NCI-H345 treated with DMSO at 0.1 percent for 48 hours (cell line): ENCODE results near the gene AFF1.
"Not testable (repeated sequence)": the region's sequence is repeated elsewhere in the genome, so short reads cannot be mapped to it uniquely, and the experiment has no call there.

ENCODE experiments used
- DNase-seq: peaks from one replicate; lab custom pipeline; 2025; ENCODE audit not compliant: unreplicated experiment; lab: John Stamatoyannopoulos, UW

The AFF1 gene

DNA sequence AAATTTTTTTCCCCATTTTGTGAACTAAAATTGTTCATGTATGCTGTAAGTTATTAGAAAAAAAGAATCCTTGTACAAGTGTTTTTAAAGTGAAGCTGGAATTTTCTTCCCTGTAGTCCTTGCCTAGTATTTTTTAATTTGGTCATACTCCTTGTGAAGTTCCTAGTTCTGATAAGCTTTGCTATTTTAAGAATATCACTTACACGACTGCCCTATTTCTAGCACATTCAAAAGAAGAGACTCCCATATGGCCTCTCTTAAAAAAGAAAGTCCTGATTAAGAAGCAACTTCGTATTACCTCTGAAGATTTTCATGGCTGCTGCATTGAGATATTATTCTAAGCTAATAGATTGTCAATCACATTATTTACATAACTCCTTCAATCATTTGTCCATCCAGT lies 198.4 kb downstream of the AFF1 start:
- DNase-seq, result no peak

DNA sequence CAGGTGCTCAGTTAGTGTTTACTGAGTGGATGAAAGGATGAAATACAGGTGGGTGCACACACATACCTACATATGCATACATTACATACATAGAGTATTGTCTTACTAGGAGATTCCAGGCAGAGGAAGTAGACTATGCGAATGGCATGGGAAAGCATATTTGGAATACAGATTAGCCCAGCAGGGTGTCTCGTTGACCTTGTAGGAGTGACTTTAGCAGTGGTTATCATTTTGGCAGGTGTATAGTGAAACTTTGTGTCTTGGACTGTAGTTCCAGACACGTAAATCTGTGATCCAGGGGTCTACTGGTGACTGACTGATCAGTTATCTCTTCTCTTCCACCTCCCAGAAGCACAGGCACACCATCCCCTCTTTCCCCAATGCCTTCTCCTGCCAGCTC lies 199.3 kb downstream of the AFF1 start:
- no peak for DNase-seq

DNA sequence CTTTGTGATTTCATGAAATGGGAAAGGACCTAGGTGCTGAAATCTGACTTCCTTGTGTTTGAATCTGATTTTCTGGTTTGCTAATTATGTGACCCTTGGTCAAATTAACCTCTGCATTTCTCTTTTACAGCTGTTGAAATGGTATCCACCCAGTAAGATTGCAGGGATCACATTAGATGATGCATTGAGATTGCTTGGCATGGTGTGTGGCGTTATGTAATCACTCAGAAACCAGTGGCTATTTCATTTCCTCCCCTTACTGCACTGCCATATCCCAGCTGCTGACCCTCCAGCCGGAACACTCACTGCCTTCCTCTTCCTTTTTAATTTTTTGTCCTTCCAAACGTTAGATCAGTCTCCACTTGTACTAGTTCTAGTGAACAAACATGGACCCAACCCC lies 206.6 kb downstream of the AFF1 start:
- DNase-seq, result no peak

DNA sequence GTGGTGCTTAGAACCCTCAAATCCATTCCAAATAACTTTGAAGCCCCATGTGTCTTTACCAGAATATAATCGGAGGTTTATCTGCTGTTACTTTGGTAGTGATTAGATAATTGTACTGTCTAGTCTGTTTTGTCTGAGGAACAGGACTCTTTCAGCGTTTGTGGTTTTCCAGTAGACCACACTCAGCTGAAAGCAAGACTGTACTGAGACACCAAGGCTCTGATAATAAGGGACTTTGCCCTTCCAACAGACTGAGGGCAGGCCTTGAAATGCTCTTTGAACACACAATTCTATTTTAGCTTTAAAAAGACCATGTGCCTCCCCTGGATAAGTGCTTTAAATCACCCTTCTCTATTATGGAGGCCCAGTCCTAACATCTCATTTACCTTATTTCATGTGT lies 209.5 kb downstream of the AFF1 start:
- DNase-seq, result no peak

DNA sequence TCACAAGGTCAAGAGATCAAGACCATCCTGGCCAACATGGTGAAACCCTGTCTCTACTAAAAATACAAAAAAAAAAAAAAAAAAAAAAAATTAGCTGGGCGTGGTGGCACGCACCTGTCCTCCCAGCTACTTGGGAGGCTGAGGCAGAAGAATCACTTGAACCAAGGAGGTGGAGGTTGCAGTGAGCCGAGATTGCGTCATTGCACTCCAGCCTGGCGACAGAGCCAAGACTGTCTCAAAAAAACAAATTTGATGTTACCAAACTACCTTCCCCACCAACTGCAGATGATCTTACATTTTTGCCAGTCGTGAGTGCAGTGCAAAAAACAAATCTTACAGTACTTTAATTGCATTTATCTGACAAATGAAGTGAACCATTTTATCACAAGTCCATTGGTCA lies 211.1 kb downstream of the AFF1 start:
- DNase-seq, result not testable (repeated sequence)

DNA sequence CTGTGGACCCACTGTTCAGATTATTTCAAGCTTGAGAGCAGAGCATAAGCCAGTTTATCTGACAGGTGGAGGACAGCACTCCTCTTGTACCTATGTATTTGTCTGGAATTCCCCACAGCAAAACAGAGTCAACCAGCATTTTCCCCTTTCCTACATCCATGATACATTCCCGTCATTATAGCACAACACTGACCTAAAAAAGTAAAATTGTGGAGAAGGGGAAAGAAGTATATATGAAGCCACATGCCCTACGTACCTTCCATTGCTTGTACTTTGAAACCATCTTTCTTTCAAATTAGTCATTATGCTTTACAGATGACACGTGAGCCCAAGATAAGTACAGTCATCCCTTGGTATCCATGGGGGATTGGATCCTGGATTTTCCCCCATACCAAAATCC lies 212.3 kb downstream of the AFF1 start:
- no peak for DNase-seq

DNA sequence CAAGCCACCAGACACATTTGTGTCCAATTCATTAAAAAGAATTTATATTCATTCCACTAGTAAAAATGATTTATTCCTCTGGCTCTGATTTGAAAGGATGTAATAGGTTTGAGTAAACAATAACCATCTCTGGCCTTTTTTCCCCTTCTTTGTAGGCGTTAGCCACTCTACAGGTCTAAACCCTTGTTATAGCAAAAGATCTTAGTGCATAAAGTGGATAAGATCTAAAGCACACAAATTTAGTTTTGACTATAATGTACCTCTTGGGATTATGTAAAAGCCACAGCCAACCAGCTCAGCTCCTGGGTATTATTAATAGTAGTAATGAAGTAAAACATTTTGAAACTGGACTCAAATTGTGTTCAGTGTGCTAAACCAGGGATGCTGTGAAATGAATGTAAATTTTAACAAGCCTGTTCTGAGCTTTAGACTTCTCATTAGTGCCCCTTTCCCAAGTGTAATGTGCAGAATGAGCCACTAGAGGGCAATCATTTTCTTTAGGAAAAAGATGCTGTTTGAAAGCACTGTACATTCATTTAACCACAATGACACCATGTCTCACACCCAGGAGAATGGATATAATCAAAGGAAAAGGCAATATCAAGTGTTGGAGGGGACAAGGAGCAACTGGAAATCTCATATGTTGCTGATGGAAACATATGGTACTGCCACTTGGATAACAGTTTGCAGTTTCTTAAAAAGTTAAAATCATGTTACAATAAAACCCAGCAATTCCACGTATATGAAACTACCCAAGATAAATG lies 215.9 kb downstream of the AFF1 start:
- peak; percentile 22 for DNase-seq

DNA sequence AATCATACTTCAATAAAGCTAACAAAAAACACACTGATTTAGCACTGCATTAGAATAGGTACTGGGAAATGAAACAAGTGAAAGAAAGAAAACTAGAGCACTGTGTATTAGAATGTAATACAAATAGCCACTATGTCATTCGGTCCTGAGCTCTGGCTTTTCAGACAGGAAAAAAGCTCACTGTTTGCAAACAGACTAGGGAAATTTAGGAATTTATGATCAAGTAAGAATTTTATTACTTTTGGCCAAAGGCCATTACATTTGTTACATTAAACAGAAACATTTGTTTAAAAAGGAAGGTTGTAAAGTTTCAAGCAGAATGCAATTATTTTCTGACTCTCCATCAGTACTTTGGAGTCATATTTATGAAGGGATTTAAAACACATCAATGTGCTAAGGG lies 216.9 kb downstream of the AFF1 start:
- no peak for DNase-seq

DNA sequence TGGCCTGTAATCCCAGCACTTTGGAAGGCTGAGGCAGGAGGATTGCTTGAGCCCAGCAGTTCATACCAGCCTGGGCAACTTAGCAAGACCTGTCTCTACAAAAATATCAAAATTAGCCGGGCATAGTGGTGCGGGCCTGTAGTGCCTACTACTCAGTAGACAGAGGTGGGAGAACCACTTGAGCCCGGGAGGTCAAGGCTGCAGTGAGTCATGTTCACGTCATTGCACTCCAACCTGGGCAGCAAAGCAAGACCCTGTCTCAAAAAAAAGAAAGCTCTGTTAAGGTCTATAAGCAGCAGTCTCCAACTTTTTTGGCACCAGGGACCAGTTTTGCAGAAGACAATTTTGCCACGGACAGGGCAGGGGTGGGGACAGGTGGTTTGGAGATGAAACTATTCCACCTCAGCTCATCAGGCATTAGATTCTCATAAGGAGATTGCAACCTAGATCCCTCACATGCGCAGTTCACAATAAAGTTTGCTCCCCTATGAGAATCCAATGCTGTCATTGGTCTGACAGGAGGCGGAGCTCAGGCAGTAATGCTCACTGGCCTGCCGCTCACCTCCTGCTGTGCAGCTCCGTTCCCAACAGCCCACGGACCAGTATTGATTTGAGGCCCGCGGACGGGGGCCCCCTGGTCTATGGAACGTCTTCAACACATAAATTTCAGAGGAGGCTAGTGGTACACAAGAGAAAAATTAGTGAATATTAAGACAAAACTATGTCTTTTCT lies 217.7 kb downstream of the AFF1 start:
- DNase-seq, result no peak

DNA sequence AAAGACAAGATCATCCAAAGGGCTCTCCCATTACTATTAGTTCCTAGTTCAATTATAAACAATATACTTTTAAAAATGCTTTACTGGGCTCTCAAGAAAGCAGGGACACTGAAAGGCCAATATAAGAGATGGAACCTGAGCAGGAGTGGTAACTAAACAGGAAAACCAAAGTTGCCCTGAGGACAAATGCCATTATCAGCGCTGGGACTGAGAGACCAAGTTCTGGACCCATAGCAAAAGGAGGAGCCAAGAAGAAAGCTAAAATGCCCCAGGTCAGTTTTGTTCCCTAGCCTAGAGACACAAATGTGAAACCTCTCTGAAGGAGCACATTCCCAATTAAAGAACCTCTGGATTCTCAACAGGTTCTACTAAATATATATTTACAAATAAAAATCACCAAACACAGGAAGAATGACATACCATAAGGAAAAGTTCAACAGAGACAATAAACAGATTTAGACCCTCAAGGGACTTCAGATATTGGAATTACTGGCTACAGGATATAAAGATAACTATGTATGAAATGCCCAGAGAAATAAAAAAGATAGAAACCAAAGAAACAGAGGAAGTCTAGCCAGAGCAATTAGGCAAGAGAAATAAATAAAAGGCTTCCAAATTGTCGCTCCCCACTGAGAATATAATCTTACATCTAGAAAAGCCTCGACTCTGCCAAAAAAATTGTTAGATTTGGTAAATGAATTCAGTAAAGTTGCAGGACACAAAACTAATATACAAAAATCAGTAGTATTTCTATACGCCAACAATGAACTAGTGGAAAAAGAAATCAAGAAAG lies 218.5 kb downstream of the AFF1 start:
- no peak for DNase-seq

DNA sequence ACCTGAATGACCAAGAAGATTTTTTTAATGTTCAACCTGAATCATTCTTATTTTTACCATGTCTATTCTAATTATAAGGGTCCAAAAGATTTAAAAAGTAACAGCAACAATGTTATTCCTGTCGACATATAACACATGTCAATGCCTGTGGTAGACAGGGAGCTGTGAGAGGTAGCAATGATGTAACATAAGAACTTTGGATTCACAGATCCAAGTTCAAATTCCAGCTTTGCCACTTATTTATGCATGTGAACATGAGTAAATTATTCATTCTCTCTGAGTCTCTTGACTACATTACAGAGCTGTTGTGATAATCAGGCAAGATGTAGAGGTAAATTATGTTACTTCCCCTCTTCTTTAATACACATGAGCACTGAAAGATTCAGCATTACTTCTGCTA lies 231.1 kb downstream of the AFF1 start:
- no peak for DNase-seq

DNA sequence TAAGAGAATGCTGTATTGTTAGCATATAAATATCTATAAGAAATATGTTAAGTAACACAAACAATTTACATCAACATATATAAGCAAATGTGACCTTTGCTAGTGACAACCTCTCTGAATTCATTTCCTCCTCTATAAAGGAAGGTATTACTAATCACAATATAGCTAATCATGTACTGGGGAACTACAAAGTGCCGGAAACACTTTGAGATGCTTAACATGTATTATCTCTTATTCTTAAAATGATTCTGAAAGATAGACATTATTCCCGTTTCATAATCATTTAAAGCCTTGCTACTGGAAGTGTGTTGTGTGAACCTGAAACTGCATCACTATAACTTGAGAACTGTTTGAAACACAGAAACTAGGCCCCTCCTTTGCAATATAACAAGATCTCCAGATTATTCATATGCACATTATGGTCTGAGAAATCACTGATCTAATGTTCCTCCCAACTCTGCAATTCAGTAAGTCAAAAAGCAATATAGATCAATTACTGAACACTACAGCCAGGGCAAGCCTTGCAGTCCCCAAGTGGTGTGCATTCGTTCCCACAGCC lies 231.6 kb downstream of the AFF1 start:
- DNase-seq, result no peak

DNA sequence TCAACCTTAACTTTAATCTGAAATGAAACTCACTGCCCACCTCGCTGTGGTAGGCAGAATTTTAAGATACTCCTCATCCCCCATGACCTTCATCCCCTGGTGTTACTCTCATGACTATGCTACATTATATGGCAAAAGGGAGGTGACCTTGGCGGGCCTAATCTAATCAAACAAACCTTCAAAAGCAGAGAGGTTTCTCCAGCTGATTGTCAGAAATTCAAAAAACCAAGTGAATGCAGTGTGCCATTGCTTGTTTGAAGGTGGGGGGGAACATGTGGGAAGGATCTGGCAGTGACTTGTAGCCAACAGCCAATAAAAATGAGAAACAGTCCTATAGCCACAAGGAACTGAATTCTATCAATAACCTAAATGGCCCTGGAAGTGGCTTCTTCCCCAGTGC lies 237.1 kb downstream of the AFF1 start:
- DNase-seq, result no peak

DNA sequence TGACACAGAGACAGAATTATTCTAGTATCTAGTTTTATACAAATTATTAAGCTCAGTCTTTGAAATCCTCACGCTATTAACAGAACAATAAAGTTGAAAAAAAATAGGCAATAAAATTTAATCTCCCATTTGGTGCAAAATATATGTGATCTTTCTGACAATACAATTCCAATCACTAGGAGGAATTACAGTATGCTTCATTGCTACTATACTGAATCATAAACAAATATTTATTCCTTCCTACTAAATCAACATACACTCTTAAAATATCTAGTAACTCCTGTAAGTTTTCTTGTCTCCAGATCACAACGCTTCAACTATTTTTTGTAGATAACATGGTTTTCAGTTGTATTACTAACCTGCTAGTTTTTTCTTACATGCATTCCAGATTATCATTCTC lies 239.9 kb downstream of the AFF1 start:
- DNase-seq, result no peak

DNA sequence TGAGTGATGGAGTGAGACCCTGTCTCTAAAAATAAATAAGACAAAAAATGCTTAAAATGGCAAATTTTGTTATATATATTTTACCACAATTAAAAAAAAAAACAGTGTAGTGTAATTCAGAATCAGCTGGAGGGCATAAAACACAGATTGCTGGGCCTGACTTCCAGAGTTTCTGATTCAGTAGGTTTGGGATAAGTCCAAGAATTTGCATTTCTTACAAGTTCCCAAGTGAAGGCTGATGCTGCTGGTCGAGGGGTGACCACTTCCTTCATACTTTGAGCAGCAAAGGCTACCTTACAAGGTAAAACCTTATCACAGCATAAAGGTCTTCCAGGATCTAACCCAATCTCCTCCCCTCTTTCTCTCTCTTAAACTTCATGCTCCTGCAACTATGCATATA lies 244.9 kb downstream of the AFF1 start:
- DNase-seq, result no peak

DNA sequence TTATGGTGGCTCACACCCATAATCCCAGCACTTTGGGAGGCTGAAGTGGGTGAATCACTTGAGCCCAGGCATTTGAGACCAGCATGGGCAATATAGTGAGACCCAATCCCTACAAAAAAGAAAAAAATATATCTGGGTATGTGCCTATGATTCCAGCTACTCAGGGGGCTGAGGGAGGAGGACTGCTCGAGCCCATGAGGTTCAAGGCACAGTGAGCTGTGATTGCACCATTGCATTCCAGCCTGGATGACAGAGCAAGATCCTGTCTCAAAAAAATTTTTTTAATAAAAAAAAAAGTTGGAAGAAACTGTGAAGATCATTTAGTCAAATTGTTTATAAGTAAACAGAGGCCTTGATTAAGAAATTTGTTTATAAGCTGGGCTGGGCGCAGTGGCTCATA lies 246.0 kb downstream of the AFF1 start:
- DNase-seq, result no peak

DNA sequence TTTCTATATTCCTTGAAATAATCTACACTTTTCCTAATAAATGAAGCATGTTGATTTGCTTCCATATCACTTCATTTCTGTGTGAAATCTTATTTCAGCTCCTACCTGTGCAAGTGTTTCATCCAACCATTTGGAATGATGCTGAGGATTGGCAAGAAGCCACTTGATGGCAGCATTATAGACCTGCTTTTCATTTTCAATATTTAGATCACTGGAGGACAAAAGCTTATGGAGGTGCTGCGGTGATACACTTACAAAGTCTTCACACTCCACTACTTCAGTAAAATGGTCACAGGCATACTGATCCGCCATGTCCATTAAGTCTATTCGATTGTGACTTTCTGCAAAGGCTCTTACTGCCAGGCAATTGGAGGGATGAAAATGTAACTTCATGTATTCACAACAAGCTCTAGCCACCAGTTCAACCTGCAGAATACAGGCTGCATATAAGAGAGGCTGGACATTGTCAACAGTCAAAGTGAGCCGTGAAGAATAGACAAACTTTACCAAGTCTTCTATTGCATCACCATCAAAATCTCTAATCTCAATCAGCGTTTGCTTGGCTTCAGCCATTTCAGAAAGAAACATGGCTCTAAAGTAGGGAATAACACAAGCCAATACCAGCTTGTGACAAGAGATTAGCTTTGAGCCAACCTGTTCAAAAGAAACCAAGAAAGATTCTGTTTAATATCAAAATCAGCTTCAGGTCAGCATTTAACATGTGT lies 250.5 kb downstream of the AFF1 start:
- no peak for DNase-seq

DNA sequence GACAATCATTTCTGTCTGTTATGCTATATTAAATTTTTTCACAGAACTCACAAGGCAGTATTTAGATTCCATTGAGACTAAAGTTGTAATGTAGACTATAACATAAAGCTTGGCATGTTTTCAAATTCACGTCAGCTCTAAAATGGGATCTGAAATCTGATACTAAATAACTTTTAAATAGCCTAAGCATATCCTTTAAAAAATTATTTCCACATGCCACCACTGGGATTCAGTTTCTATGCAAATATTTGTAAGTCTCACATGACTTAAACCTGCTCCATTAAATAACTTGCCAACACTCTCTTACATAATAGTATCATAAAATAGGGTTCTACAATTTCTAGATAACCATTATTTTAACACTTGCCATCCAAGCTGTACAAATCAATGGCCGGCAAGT lies 253.2 kb downstream of the AFF1 start:
- DNase-seq, result no peak

DNA sequence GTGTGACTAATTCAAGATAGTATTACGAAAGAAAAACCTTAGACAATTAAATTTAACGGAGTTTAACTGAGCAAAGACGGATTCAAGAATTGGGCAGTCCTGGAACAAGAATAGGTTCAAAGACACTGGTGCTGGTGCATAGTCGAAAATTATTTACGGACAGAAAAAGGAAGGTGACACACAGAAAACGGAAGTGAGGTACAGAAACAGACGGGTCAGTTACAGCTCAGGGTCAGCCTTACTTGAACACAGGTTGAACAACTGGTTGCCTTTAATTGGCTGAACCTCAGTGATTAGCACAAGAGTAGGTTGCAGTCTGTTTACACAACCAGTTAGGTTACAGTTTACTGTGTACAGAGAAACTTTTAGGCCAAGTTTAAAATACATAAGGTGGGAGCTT lies 254.1 kb downstream of the AFF1 start:
- no peak for DNase-seq
